Fibroblast of peridontal ligament (primary cell): ENCODE measurements around the gene LMCD1.

Experiments used
- DNase-seq: peaks from one replicate; pipeline ENCODE4 v3.0.0-alpha.2; 2010; ENCODE audit errors: extremely low read depth

The LMCD1 gene

GRCh38 chr3:8505621-8506020, 4.0 kb downstream of the LMCD1 start:
- no peak for DNase-seq

- no peak for DNase-seq
Measured at GRCh38 chr3:8506571-8507061, 5.0 kb downstream of the LMCD1 start.

DNA sequence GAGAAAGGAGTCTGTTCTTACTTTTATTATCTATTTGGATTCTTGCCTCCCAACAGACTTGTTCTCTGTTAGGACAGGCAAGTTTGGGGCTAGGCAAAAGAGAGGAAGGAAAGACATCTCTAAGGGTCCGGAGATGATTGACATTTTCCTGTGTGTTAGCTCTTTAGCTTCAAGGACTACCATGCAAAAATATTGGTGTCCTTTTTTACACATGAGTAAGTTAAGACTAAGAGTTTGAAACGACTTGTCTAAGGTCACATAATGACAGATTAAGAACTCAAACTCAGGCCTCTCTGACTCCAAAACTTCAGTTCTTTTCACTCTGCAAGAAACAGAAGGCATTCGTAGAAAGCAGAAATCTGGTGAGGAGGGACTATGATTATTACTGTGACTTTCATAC, 5.9 kb downstream of the LMCD1 start:
- DNase-seq, result no peak

DNA sequence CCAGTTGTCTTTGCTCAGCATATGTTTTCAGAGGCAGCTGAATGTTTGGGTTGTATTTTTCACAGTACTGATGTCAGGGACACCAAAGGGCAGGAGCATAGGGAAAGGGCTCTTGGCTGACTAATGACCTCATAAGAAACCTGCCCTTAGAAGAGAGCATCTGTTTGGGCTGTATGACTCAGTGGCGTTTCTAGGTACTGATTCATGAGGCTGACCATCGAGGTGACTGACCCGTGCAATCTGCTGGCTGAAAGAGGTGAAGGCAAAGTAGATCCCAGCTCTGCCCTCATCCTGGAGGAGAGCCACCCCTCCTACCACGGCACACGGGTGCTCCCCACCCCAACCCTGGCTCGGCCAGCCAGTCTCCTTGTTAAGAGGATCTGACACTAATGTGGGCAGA, 8.3 kb downstream of the LMCD1 start:
- peak; percentile 61 for DNase-seq

- no peak for DNase-seq
Measured at GRCh38 chr3:8512234-8512633, 10.6 kb downstream of the LMCD1 start.

GRCh38 chr3:8516047-8516661, 14.5 kb downstream of the LMCD1 start:
- no peak for DNase-seq

DNA sequence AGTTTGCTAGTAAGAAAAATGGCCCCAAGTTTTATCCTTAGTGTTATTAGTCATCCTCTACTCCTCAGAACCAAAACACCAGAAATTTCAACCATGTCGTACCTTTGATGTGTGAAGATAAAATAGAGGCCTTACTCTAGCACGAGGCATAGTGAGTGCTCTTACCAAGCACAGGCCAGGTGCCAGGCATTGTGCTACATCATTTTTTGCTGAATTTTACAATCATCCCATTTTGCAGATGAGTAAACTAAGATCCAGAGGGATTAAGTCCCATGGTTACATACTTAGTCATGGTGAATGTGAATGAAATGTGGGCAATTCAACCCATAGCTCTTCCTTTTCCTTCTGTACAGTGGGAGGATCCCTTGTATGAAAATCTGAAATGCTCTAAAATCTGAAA, 15.2 kb downstream of the LMCD1 start:
- DNase-seq, result no peak

GRCh38 chr3:8517487-8517886, 15.9 kb downstream of the LMCD1 start:
- no peak for DNase-seq

- peak; percentile 78 for DNase-seq
Measured at GRCh38 chr3:8518138-8518537, 16.5 kb downstream of the LMCD1 start.

- peak; percentile 82 for DNase-seq
Measured at GRCh38 chr3:8519156-8519555, 17.5 kb downstream of the LMCD1 start.

GRCh38 chr3:8519774-8520448, 18.3 kb downstream of the LMCD1 start:
- DNase-seq, result no peak

DNA sequence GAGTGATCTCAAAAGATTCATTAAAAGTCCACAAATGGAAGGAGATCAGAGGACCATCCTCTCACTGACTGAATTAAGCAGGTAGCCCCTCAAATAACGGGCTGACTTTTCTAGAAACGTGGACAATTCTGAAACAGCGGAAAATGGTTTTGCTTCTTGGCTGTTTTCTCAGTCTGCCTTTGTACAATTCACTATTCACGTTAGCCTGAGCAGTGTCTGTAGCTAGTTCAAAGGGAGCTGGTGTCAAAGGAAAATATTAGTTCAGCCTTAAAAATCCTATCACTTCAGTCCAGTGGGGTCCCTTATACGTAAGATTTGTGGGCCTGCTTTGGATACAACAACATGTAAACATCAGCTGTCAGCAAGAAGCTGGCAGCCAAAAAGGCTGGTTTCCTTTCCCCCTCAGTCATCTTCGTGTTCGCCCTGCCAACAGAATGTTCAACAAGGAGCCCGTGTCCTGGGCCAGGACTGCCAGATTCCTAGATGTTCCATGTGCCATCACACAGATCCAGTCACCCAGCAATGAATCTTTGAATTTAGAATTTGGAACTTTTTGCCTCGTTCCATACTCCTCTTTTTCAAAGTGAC, 19.3 kb downstream of the LMCD1 start:
- no peak for DNase-seq

GRCh38 chr3:8523041-8523440, 21.4 kb downstream of the LMCD1 start:
- DNase-seq, result no peak

- DNase-seq, result no peak
Measured at GRCh38 chr3:8524249-8524648, 22.6 kb downstream of the LMCD1 start.

- DNase-seq, result no peak
Measured at GRCh38 chr3:8524656-8525399, 23.2 kb downstream of the LMCD1 start.

DNA sequence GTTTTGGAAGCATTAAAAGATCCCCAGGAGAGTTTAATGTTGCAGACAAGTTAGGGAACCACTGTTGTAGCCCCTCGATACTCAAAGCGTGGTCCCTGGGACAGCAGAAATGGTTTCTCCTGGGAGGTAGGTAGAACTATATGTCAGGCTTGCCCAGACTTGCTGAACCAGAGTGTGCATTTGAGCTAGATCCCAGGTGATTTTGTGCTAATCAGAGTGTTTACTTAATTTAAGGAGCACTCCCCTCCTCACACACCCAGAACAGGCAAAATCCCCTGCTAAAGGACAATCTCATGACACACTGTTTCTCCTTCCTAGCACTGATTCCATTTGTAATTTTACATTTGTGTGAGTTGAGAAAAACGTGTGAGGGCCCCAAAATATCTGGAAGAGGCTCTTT, 24.3 kb downstream of the LMCD1 start:
- no peak for DNase-seq

GRCh38 chr3:8529181-8529637, 27.6 kb downstream of the LMCD1 start:
- peak; percentile 69 for DNase-seq

GRCh38 chr3:8529738-8530525, 28.3 kb downstream of the LMCD1 start:
- no peak for DNase-seq

GRCh38 chr3:8530581-8530980, 29.0 kb downstream of the LMCD1 start:
- DNase-seq, result no peak

- DNase-seq, result no peak
Measured at GRCh38 chr3:8532251-8532871, 30.7 kb downstream of the LMCD1 start.
